Putamen (tissue), 1 donor: ENCODE data around the gene RMI2.
"Not testable (repeated sequence)": the region's sequence is repeated elsewhere in the genome, so short reads cannot be mapped to it uniquely, and the experiment has no call there.

ENCODE experiments used
- DNase-seq: peaks from one replicate; pipeline ENCODE4 v3.0.0-alpha.2; 2016; ENCODE audit warnings: low spot score

The RMI2 gene

DNA sequence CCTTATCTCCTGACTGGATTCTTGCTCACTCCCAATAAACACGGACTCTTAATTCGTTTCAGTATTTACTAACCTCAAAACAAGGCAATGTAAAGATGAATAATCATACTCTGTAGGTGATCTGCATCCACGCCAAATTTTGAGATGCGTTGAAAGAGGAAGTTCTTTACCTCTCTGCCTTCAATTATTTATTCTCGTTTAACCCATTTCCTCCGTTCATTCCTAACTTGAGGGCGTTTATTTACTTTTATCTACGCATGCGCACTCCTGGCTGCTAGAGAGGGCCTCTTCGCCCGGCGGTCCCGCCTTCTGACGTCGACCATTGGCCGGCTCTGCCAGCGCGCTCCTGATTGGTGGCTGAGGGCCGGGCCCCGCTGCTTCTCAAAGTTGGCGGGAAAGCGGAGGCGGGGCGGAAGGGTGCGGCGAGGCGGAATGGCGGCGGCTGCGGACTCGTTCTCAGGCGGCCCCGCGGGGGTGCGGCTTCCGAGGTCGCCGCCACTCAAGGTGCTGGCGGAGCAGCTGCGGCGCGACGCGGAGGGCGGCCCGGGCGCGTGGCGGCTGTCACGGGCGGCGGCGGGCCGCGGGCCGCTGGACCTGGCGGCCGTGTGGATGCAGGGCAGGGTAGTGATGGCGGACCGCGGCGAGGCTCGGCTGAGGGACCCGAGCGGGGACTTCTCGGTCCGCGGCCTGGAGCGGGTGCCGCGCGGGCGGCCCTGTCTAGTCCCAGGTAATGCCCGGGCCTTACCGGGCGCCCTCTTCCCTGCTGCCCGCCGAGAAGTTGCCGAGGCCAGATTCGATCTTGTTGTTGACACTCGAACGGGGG is at the start of gene RMI2:
TSS of gene RMI2 (plus strand) at position 420 of the 823 bp plus-strand sequence. CDS start at position 433, 13 bp downstream.
- peak; percentile 93 for DNase-seq

DNA sequence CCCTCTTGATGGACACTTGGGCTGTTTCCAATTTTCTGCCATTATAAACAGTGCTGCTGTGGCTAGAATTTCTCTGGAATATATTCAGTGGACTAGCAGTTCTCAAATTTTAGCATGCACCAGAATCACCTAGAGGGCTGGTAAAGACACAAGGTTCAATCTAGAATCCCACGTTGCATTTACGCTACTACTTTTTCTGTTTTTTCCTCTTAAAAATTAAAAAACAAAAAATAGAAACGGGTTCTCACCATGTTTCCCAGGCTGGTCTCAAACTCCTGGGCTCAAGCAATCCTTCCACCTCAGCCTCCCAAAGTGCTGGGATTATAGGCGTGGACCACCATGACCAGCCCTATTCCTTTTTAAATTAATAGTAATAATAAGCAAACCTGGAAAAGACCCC is 49.6 kb upstream of the RMI2 start:
- no peak for DNase-seq

DNA sequence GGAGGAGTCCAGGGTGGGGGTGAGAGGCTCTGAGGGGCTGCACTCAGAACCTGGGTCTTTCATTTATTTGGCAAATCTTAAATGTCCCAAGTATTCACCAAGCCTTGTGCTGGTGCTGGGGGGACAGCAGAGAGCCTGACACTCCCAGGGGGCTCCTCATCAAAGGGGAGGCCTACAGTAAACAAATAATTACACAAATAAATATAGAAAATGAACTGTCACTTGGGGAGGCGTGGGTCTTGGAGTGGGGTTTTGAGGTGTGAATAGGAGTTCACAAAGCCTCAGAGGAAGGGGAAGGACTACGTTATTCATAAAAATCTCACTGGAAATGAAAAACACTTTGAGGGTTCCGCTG is 48.9 kb upstream of the RMI2 start:
- DNase-seq: no peak

DNA sequence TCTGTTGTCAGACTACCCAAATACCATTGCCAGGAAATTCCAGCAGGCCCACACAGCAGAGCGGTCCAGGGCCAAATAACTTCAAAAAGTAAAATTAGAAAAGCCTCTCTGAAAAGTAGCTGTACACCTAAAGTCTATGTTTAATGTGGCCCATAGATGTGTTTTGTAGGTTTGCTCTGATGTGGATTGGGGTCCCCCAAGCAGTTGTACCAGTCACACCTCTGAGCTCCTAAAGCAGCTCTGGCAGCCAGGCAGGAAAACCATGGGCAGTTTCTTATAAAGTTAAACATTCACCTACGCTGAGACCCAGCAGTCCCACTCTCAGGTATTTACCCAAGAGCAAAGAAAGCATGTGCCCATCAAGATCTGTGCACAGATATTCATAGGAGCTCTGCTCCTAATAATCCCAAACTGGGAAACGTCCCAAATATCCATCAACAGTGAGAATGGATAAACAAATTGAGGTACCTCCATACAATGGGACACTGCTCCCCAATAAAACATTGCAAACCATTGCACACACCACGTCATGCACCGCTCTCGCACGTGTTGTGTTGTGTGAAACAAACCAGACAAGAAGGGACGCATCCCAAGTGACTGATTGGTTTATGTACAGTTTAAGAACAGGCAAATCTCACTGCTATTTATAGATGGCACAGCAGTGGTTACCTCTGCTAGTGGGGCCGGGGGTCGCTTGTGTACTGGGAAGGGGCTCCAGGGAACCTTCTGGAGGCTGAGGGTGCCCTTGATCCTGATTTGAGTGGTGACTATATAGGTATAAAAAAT is 48.4 kb upstream of the RMI2 start:
- no peak for DNase-seq

DNA sequence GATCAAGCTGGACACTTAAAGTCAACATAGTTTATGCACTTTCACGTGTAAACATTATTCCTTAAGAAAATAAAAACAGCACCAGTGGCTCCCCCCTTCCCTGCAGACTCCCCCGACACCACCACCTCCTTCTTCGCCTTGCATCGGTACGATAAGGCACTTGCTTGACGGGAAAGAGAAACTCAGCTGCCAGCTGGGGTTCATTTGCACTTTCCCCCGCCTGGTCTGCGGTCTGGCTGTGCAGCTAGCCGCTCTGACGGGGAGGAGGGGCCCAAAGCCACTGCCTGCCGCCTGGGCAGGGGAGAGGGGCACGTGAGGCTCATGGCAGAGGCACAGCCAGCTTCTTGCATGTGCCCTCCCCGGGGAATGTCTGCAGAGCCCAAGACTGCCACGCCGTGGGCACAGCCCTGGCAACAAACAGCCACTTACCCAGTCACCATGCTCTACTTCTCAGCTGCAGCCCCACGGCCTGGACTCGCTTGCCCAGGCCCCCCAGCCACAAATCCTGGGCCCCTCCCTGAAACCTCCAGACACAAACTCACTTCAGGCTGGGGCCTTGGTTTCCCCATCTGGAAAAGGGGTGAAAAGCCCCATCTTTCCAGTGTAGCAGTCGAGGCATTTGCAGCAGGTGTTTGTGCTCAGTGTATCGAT is 47.6 kb upstream of the RMI2 start:
- DNase-seq: peak; percentile 50

DNA sequence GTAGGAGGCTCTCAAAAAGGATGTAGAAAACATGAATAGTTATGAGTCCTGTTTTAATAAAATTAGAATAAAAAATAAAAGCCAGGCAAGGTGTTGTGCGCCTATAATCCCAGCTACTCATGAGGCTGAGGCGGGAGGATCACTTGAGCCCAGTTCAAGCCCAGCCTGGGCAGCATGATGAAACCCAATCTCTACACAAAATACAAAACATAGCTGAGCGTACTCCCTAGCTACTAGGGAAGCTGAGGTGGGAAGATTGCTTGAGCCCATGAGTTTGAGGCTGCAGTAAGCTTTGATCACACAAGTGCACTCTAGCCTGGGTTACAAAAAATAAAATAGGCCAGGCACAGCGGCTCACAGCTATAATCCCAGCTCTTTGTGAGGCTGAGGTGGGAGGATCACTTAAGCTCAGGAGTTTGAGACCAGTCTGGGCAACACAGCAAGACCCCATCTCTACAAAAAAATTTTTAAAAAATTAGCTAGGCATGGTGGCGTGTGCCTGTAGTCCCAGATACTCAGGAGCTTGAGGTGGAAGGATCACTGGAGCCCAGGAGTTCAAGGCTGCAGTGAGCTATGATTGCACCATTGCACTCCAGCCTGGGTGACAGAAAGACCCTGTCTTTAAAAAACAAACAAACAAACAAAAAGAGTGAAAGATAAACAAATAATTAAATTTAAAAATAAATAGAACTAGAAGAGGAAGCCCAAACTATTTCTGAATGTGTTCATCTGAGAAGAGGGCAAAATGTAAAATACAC is 46.9 kb upstream of the RMI2 start:
- DNase-seq: no peak

DNA sequence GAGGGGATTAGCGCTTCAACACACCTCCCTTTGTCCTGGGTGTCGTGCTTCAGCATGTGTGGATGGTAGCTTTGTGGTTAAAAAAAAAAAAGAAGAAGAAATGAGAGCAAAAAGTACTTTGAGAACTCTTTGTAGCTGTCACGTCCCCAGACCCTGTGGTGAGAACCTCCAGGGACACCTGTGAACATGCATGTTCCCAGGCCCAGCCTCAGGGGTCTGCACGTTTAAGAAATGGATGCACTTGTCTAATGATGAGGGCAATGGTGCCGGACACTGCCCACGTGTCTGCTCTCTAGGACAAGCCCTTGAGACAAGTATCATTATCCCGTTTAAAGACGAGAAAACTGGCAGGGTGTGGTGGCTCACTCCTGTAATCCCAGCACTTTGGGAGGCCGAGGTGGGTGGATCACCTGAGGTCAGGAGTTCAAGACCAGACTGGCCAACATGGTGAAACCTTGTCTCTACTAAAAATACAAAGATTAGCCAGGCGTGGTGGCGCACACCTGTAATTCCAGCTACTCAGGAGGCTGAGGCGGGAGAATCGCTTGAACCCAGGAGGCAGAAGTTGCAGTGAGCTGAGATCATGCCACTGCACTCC is 46.2 kb upstream of the RMI2 start:
- not testable (repeated sequence) for DNase-seq

DNA sequence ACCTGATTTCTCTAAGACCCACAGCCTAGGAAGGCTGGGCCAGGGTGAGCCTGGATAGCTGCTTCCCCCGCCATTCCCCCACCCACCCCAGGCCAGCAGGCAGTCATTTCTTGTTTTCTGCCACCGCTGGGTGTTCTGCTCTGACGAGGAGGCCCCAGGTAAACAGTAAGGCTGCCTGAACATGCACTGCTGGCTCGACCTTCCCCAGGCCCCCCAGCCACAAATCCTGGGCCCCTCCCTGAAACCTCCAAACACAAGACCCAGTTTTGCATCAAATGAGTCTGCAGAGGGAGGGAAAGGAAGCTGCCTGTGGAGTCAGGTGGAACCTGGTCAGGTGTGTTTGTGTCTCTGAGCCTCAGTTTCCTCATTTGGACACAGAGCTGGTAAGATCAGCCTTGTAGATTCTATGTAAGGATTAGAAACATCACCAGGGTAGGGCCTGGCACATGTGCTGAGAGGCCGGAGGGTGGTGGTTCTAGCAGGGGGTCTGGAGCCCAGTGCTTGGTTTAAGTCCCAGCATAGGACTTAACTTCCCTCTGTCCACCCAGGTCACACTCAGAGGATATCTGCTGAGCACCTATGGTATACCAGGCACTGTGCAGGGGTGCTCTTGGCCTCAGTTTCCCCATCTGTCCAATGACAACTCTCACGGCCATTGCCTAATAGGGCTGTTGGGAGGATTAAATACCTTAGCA is 45.2 kb upstream of the RMI2 start:
- no peak for DNase-seq

DNA sequence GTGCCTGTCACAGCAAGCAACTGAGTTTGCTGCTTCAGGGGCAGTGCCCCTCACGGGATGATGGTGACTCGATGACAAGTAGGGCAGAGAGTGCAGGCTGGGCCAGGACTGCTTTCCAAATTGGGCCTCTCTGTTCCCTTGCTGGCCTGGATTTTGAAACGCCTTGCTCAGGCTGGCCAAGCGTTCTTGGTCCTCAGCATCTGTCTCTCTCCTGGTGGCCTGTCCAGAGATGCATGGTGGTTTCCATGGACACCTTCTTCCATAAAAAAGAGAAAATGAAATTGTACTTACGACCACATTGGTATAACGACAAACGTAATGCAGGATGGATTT is 44.7 kb upstream of the RMI2 start:
- DNase-seq: no peak

DNA sequence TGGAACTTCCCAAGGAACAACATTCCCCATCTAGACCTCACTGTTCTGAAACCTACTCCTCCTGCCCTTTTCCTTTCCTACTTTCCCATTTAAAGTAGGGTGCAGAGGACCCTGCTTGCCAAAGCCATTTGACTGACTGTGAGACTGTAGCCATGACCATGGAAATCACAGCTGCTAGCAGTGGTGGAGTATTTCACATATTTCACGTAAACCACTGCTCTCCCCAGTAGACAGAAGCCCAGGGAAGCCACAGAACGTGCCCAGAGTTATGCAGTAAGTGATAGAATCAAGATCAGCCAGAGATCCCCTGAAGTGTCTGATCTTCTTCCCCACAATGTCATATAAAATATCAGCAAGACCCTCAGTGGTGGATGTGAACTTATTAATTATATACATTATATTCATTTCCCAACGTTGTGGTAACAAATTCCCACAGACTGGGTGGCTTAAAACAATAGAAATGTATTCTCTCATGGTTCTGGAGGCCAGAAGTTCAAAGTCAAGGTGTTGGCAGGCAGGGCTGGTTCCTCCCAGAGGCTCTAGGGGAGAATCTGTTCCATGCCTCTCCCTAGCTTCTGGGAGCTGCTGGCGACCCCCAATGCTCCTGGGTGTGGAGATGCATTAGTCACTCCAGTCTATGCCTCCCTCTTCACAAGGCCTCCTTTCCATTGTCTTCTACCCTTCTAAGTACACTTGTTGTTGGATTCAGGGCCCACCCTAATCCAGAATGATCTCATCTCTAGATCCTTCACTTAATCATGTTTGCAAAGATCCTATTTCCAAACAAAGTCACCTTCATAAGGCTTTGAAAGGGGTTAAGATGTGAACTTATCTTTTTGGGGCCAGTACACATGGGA is 43.4 kb upstream of the RMI2 start:
- no peak for DNase-seq

DNA sequence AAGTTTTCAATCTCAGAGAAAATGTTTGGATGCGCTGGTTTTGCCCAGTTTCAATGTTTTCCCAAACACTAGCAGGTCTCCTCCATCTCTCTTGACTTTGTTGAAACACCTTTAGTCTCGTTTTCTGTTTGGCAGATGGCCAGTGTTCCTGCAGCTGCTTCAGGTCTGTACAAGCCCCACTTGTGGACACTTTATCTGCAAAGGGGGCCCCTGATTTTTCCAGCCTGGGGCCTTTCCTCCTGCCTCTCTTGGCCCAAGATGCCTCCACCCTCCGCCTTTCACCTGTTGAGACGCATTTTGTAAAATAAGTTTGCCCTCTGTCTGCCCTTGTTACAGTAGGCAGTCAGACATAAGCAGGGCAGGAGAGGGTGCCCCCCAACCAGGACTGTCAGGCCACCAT is 42.3 kb upstream of the RMI2 start:
- DNase-seq: no peak

DNA sequence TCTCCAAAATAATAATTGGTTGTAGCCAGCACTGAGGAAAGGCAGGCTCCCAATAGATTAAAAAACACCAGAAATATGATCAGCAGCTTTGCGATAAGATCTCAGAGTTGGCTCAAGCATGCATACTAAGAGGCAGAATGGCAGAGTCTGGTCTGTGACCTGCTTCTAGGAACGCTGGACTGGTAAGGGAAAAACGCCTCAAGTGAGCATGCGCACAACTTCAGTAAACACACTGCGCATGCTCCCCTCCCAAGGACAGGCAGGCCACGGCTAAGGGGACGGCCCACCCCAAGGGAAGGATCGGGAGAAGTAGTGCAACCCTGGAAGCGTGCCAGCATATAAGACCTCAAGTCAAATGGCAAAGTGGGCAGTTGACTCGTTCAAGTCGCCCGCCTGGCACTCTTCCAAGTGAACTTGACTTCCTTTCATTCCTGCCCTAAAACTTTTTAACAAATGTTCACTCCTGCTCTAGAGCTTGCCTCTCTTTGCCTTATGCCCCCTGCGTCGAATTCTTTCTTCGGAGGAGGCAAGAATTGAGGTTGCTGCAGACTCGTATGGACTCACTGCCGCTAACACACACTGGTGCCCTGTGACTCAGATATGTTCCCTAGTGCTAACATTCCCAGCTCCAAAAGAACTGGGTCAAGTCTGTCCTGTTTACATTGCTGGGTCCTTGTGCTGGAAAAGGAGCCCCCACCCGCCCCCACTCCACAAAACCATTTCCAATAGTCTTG is 41.7 kb upstream of the RMI2 start:
- DNase-seq: no peak

DNA sequence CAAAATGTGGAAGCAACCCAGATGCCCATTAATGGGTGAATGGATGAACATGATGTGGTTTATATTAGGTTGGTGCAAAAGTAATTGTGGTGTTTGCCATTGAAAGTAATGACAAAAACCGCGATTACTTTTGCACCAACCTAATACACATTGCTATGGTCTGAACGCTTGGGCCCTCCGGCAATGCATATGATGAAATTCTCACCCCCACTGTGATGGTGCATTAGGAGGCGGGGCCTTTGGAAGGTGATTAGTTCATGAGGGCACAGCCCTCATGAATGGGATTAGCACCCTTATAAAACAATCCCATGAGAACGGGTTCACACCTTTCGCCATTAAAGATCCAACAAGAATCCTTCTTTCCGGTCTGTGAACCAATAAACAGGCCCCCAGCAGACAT is 38.9 kb upstream of the RMI2 start:
- DNase-seq: no peak

DNA sequence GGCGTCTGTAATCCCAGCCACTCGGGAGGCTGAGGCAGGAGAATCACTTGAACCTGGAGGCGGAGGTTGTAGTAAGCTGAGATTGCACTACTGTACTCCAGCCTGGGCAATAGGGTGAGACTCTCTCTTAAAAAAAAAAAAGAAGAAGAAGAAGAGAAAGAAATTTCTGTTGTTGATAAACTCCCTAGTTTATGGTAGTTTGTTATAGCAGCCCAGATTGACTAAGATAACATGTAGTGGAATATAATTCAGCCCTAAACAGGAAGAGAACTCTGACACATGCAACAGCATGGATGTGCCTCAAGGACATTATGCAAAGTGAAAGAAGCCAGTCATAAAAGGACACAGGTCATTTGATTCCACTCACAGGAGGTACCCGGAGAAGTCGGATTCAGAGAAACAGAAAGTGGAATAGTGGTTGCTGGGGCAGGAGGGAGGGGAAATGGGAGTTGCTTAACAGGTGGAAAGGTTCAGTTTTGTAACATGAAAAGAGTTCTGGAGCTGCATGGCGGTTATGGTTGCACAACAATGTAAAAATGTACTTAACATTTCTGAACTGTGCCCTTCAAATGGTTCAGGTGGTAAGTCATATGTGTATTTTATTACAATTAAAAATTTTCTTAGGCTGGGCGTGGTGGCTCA is 38.1 kb upstream of the RMI2 start:
- DNase-seq: no peak

DNA sequence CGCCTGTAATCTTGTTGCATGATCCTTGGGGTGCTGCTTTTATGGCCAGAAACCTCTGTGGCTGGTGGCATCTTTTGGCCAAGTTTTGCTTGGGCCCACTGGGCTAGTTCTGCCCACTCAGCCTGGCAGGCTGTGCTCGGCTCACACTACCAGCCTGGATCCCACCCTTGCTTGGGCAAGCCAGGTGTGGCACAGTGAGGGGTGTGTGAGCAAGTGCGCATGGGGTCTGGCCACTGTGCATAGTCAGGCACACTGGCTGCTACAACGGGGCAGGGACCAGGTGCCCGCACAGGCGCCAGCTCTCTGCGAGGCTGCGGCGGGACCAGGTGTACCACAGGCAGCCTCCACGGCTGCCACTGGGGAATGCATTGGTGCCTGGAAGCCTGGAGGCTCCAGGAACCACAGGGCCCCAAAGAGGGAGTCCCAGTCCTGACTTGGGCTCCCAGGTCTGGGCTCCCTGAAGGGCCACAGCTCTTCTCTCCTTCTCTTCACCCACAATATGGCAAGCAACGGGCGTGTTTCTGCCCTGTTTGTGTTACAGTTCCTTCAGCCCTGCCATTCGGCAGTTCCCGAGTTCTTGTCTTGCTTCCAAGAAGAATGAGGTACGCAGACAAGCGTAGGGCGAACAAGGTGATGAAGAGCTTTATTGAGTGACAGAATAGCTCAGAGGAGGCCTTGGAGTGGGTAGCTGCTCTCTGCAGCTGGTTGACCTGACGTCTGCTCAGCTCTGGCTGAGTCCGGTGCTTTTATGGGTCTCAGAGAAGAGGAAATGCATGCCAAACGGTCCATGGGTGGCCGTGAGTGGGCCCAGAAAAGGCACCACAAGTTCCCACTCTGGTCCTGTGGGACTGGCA is 37.4 kb upstream of the RMI2 start:
- DNase-seq: no peak

DNA sequence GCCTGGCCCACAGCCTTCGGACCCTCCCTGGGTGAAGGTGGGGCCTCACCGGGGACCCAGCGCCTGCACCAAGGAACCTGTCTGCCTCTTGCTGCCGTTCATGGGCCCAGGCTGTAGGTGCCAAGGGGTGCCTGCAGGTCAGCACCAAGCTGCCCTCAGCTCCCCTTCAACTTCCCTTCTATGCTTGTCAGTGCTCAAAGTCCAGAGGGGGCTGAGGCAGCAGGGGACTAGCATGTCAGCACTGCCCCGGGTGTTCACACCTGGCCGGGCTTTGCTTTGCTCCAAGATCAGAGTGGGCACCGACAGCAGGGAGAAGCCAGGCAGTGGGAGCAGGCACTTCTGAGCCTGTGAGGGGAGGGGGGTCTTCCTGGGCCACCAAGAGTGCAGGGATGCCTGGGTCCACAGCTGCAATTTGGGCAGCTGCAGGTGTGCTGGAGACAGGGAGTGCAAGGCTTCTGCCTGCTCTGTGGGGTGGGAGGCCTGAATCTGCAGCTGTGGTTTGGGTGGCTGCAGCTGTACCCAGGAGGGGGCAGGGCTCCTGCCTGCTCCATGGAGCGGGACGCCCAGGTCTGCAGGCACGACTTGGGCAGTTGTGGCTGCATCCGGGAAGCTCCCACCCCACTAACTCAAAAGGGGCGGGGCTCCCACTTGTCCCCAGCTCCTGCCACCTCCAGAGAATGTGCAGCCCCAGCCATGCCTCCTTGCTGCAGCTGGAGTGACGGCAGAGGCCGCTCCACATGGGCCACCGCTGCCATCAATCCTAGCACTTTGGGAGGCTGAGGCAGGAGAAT is 36.6 kb upstream of the RMI2 start:
- DNase-seq: no peak

DNA sequence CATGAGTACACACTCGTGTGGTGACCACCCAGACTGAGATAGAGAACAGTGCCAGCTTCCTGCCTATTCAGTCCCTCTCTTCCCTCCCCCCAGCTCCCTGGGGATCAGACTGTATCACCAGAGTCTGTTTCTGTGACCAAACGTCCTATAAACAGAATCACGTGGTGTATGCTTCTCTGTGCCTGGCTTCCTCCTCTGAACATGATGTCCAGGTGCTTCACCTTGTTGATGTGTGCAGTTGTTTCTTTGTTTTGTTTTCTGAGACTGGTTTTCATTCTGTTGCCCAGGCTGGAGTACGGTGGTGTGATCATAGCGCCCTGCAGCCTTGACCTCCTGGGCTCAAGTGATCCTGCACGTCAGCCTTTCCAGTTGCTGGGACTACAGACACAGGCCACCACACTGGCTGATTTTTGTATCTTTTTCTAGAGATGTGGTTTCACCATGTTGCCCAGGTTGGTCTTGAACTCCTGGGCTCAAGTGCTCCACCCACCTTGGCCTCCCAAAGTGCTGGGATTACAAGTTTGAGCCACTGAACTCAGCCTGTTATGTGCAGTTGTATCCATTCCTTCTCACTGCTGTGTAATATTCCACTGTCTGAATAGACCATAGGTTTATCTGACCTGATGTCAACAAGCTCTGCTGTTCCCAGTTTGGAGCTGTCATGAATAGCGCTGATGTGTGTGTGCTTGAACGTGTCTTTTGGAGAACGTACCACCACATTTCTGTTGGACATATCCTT is 35.2 kb upstream of the RMI2 start:
- no peak for DNase-seq
